ENCODE results near the gene CD300C.
"Not testable (repeated sequence)": the region's sequence is repeated elsewhere in the genome, so short reads cannot be mapped to it uniquely, and the experiment has no call there.

CD300C gene

DNA sequence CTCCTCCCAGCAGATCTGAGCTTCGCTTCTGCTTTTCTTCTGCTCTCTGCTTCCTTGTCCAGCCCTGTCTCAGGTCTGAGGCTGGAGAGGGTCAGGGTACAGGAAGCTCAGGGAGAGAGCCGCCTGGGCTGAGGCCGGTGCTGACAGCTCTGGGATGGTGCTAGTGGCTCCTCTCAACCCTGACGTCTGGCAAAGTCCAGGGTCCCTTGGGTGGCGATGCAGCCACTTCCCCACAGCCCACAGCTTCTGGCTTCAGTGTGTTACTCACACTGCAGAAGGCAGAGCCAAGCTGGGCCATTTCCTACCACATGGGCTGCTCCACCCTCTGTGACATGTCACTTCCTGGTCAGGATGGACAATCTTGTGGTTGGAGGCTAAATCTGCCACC, at the start of gene CD300C:
Gene CD300C, minus strand, starts transcription at position 273 of the 388 bp plus-strand sequence. CDS start 333 bp downstream, outside the sequence.
- no peak for DNase-seq (ENCODE audit: low read depth)

DNA sequence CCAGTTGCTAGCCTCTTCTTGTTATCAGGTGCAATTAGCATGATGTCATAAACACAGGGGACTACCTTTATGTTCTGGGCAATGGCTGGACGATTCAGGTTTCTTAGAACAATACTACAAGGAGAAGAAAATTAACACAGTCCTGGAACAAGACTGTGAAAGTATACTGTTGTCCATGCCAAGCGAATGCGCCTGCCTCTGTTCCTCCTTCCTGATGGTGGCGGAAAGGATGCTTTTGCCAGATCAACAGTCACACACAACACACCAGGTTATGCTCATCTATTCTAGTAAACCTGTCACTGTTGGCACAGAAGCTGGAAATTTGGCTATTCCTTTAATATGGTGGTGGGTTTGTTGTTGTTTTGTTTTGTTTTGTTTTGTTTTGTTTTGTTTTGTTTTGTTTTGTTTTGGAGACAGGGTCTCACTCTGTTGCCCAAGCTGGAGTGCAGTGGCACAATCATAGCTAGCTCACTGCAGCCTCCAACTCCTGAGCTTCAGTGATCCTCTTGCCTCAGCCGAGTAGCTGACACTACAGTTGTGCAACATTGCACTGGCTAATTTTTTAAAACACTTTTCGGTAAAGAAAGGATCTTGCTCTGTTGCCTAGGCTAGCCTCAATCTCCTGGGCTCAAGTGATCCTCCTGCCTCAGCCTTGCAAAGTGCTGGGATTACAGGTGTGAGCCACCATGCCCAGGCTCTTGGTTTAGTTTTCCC, 49.3 kb upstream of the CD300C start:
- no peak for DNase-seq (ENCODE audit: low read depth)

DNA sequence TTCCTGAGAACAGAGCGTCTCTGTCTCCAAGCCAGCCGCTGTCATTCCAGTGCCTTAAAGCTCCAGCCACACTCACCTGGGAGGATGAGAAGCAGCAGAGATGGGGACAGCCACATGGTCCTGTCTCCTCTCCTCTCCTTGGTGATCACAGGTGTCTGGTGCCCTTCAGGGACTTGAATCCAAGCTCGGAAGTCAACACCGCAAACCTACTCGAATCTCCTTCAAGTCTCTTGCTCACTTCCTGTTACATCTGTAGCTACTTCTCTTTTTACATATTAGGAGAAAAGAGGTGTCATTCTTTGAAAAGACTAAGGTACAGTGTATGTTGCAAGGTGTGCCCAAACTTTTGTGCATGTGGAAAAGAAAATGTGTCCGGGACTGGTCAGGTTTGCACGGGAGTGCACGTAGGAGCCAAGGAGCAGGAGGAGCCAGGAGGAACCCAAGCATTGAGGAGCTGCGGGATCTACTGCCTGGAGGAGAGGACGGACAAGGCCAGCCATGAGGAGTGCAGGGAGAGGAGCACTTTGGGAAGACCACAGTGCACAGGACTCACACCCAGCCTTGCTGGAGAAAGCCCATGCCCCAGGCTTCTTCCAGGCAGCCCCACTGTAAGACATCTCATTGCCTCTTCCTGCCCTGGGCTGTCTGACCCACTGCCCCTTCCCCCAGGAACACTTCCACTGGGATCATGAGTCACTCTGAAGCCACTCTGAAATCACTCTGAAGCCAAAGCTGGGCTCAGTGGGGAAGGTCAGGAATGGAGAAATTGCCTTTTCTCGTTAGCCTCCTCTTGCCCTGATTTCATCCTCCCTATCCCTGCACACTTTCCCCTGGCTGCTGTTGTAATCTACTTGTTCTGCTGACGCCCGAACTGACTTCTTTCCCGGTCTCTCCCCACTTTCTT, 46.4 kb upstream of the CD300C start, which contains the start of gene CD300LD:
Gene CD300LD, minus strand, starts transcription at position 197 of the 904 bp plus-strand sequence. Its CDS starts 81 bp downstream, at position 116.
- no peak for DNase-seq (ENCODE audit: low read depth)

DNA sequence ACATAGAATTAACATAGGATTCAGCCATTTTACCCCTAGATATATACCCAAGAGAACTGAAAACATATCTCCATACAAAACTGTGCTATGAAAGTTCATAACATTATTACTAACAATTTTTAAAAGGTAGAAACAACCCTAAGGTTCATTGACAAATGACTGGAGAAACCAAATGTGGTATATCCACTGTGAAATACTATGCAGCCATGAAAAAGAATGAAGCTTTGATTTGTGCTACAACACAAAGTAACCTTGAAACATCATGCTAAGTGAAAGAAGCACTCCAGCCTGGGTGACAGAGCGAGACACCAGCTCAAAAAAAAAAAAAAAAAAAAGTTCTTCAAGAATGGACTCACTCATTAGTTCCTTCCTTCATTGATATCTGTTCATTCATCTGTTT, 45.6 kb upstream of the CD300C start:
- DNase-seq (ENCODE audit: low read depth), result no peak

DNA sequence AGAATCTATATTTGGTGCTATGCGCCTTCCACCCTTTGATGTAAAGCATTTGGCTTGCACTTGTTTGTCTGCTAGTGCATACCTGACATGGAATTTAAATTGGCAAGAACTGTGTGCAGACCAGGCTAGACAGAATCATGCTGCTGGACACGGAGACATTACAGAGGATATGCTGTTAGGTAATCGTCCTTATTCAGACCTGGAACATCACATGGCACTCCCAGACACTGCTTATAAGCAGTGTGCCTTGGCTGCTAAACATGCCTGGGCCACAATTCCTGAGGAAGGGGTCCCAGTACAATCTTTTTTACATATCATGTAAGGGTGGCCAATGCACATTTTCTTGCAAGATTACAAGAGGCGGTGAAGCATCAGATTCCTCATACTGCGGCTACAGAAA, 39.8 kb upstream of the CD300C start:
- no peak for DNase-seq (ENCODE audit: low read depth)

DNA sequence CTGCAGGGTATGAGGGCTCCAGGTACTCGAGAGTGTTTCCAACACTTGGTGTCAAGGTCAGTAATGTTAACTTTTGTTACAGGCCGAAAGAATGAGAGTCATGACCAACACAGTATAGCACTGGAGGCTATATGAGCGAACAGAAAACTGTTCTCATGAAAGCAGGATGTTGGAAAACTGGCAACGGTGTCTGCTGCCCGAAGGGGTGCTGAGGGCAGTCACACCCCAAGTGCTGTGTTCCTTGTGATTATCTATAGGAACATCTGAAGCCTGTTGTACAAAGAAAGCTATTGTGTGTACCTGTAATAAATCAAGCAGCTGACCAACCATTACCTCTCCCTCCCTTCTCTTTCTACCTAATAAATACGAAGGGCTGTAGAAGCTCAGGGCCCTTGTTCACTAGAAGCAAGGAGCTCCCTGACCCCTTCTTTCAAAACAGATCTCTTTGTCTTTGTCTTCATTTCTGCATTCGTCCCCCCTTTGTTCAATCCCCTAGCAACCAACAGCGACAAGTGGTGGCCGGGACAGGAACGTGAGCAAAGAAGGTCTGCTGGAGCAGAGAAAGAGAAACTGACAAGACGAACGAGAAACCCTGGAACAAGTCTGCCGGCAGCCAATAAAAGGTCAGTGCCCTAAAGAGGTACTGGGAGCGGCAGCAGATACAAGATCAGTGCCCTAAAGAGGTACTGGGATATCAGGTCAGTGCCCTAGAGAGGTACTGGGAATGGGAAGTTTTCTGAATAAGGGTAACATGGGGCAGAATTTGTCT, 38.6 kb upstream of the CD300C start:
- DNase-seq (ENCODE audit: low read depth), result no peak

DNA sequence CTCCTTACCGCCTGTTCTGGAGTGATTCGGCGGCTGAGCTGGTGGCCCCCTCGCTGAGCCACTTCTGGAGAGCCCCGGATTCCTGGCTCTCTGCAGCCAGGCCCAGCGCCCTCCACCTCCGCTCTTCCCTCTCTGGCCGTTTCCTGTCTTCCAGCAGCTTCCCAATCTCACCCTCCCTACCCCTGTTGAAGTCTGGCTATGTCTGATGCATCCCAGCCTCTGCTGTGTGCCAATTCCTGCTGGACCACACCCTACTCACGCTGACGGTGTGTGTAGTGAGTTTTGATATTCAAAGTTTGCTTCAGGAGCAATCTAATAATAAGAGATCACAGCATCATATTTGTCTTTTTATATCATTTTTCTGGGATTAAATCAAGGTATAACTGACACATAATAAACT, 36.7 kb upstream of the CD300C start:
- DNase-seq (ENCODE audit: low read depth), result no peak

DNA sequence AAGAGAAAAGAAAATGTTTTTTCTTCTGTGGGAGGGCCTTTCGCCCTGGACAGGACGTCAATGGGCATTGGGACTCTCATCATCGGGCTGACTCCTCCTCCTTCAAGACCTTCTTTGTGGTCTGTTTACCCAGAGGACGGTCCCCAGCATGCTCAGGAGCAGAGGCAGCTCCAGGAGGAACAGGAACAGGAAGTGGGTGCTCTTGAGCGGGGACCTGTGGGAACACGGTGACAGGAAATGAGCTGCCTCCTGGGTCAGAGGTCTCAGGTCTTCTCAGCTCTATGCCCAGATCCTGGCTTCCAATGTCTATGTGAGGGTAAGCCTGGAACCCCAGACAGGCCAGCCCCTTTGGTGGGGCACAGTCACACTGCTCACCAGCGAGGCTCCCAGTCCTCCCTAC, 34.0 kb upstream of the CD300C start:
- DNase-seq (ENCODE audit: low read depth), result no peak

DNA sequence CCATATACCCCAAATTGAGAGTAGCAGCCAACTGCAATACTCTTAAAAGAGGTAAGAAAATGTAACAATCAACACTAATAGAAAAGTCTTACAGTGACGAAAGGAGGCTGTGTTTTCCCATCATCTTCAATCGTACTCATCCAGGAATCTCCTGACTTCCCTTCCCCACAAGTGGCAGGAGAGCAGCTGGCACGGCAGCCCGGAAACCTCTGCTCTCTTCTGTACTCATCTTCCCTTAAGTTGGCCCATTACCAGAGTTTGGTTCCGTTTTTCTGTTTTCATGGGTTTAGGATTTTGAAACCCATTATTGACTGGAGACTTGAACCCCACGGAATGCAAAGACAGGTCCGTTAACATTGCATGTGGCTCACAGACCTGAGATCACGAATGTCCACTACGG, 33.1 kb upstream of the CD300C start:
- DNase-seq (ENCODE audit: low read depth), result no peak

DNA sequence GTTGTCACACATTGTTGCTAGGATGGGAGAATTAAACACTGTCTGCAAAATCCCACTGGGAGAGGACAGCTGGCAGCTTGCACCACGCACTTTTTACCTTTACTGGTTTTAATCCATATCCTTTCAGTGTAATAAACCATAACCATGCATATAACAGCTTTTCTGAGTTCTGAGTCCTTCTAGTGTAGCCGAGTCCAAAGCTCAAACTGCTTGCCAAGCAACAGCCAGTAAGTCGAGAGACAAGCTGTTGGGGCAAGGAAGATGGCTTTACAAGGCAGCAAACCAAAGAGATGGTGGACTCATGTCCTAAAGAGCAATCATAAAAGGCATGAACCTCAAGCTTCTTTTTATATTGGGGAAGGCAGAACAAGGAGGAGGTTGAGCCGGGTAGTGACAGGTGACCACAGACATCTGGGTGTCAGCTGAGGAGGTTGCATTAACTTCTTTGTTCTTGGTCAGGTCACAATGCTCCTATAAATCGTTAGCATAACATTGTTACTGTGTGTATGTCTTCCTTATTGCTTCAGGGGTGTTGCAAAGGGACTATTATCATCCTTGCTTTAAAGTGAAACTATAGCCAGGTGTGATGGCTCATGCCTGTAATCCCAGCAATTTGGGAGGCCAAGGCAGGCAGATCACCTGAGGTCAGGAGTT, 28.7 kb upstream of the CD300C start:
- DNase-seq (ENCODE audit: low read depth), result no peak

DNA sequence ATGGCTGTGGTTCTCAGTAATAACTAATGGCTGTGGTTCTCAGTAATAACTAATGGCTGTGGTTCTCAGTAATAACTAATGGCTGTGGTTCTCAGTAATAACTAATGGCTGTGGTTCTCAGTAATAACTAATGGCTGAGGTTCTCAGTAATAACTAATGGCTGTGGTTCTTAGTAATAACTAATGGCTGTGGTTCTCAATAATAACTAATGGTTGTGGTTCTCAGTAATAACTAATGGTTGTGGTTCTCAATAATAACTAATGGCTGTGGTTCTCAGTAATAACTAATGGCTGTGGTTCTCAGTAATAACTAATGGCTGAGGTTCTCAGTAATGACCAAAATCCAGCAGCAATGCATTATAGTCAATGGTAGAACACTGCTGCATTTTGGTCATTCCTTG, 27.7 kb upstream of the CD300C start:
- not testable (repeated sequence) for DNase-seq (ENCODE audit: low read depth)

DNA sequence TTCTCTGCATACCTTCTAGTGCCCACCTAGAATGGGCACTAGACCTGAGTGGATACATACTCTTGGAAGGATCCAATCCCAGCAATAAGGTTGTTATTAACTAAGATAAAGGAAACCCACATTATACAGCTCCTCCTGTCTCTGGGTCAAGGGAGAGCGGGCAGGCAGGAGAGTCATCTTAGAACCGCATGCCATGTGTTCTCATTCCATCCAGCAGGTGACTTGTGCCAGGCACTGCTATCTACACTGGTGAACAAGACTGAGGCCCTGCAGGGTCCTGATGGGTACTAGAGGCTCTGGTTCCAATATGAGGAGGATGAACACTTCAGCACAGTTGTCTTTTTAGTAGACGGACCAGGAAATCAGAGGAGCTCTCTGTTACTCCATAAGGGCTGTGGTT, 27.3 kb upstream of the CD300C start:
- no peak for DNase-seq (ENCODE audit: low read depth)

DNA sequence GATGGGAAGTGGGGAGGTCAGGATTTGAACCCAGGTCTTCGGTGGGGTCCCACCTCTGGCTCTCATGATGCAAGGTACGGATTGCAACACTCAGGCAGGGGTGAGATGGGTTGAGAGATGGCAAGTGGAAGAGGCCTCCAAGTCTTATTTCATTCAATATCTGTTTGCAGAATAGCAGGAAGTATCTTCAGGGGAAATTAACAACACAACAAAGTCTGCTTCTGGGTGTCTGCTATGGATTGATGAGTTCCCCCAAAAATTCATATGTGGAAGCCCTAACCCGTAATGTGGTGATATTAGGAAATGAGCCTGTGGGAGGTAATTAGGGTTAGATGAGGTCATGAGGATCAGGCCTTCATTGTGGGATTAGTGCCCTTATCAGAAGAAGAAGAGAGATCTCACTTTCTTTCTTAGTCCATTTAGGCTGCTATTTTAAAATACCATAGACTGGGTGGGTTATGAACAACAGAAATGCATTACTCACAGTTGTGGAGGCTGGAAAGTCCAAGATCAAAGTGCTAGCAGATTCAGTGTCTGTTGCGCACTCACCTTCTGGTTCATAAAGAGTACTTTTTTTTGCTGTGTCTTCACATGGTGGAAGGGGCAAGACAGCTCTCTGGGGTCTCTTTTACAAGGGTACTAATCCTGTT, 25.8 kb upstream of the CD300C start:
- DNase-seq (ENCODE audit: low read depth), result no peak

DNA sequence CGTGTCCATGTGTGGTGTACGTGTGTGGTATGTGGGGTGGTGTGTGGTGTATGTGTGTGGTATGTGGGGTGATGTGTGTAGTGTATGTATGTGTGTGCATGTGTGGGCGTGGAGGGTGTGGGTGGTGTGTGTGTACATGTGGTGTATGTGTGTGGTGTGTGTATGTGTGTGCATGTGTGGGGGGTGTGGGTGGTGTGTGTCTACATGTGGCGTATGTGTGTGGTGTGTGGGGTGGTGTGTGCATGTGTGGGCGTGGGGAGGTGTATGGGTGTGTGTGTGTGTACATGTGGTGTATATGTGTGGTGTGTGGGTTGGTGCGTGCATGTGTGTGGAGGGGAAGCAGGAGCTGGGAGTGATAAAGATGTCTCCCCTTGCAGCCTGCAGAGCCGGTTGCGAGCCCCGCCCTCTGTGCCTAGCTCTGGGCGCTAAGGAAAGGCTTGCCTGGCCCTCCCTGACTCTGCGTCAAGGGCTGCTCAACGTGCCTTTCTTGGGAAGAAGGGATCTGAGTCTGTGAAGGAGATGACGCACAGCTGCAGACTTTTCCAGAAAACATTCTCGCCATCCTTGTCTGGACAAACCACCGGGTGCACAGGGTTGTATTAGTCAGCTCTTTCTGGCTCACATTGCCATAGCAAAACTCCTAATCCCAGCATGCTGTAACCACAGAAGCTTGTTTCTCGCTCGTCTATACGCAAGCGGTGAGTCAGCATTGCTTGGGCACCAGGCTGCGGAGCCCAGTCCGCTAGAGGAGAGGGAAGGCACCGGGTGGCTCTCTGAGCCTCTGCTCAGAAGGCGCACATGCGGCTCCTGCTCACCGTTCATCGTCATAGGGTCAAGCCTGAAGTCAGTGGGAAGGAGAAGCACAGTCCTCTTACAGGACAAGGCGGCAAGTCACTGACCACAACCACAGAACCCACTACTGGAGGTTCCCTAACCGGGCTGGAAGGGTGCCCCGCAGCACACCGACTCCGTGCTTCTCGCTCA, 23.4 kb upstream of the CD300C start:
- DNase-seq (ENCODE audit: low read depth), result peak; percentile 39

DNA sequence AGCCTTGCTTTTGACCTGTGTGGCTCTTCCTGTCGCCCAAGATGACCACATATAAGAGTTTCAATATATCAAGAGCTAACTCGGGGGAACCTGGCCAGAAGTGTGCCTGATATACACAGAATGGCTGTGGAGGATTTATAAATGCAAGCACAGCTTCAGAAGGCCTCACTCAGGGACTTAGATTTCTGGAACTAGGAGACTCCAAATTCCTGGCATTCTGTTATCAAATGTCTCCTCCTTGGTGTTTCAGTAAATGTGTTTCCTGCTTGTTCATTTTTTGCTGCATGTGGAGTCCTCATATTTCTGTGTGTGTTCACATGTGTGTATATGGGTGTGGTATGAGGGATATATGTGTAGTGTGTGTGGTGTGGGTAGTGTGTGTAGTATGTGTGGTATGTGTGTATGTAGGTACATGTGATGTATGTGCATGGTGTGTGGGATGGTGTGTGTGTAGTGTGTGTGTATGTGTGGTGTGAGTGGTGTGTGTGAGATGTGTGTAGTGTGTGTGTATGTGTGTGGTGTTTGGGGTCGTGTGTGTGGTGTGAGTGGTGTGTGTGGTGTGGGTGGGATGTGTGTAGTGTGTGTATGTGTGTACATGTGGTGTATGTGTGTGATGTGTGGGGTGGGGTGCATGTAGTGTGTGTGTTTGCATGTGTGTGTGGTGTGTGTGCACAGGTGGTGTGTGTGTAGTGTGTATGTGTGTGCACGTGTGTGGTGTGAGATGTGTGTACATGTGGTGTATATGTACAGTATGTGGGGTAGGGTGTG, 22.4 kb upstream of the CD300C start:
- DNase-seq (ENCODE audit: low read depth), result no peak

DNA sequence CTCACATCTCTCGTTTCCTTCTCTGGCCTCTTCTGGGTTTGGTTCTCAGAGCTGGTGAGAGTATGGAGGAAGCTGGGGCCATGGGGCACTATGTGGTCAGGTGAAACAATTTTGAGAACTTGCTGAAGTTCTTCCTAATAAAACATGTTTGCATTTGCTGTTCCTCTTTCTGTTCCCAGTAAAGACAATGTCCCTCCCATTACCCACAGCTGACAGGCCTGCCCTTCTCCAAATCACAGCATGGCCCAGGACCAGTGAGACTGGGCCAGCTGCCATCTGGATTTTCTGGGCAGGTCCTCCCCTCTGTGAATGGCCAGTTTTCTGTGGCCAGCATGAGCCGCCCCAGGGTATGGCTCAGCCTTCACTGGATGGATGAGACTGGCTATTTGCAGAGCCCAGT, 21.5 kb upstream of the CD300C start, which contains the start of gene CD300H:
Gene CD300H, minus strand, starts transcription at position 113 of the 400 bp plus-strand sequence.
- DNase-seq (ENCODE audit: low read depth), result no peak

DNA sequence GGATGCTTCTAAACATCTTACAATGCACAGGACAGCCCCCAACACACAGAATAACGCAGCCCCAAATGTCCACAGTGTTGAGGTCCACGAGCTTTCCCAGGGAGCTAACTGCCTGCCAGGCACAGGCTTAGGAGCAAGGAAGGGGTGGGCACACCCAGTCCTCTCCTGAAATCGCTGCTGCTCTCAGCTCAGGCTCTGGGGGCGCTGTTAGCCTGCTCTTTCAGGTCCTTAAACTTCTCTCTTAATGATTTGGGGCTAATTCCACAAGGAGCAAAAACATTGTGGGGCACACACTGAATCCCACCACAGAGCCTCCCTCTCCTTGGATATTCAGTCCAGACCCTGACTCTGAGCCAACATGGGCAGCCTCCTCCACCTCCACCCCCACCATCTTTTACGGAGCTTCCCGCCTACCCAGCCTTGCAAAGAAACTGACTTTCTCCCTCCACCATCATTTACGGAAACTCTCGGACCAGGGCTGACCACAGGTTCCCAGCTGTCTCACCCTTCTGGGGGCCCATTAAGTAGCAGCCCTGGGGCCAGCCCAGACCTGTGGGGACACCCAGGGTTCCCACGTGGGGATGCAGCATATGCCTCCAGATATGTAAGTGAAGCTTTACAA, 20.3 kb upstream of the CD300C start:
- peak; percentile 24 for DNase-seq (ENCODE audit: low read depth)

DNA sequence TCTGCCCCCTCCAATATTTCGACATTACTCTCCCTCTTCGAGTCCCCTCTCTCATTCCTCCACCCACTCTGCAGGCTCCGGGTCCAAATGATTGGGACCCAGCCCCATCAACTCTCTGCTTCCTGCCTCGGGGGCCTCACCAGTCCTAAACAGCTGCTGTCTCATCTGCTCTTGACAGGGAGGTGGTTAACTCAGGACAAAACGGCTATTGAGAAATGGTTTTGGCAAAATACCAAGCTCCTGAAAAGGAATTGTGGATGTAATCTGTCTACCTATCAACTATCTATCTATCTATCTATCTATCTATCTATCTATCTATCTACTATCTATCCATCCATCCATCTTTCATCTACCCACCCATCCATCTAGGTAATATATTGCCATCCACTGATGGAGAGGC, 19.2 kb upstream of the CD300C start:
- DNase-seq (ENCODE audit: low read depth), result no peak

DNA sequence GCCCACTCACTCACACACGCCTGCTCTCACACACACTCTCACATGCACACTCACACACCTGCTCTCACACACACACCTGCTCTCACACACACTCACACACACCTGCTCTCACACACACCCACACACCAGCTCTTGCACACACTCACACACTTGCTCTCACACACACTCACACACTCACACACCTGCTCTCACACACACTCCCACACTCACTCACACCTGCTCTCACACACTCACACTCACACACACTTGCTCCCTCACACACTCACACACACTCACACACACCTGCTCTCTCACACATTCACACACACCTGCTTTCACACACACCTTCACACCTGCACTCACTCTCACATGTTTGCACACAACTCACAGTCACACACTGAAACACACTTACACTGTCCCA, 17.4 kb upstream of the CD300C start:
- DNase-seq (ENCODE audit: low read depth), result no peak
